GM21619 (cell line): ENCODE results near the gene HBB.

ENCODE experiments used
- ATAC-seq: cut with Tn5 transposase; IDR thresholded peaks from one replicate; pipeline ENCODE4 v1.9.1; 2021; ENCODE audit not compliant: unreplicated experiment

Gene HBB

DNA sequence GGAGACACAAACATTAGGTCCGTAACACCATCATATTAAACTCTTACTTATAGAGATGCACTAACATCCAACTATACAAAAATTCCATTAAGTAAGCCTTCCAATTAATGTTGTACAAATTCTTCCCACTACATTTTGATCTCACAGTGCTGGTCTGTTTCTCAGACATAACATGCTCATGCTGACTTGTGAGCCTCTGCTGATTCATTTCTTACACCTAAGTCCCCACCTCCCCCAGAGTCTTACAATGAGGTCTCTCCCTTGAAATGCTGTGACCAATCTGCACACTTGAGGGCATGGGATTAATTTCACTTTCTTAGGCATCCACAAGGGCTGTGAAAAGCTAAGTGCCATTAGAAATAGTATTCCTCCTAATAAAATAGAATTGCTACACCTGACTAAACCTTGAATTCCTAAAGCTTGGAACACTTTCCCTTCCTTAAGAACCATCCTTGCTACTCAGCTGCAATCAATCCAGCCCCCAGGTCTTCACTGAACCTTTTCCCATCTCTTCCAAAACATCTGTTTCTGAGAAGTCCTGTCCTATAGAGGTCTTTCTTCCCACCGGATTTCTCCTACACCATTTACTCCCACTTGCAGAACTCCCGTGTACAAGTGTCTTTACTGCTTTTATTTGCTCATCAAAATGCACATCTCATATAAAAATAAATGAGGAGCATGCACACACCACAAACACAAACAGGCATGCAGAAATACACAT, 20.8 kb upstream of the HBB start:
- no peak for ATAC-seq

DNA sequence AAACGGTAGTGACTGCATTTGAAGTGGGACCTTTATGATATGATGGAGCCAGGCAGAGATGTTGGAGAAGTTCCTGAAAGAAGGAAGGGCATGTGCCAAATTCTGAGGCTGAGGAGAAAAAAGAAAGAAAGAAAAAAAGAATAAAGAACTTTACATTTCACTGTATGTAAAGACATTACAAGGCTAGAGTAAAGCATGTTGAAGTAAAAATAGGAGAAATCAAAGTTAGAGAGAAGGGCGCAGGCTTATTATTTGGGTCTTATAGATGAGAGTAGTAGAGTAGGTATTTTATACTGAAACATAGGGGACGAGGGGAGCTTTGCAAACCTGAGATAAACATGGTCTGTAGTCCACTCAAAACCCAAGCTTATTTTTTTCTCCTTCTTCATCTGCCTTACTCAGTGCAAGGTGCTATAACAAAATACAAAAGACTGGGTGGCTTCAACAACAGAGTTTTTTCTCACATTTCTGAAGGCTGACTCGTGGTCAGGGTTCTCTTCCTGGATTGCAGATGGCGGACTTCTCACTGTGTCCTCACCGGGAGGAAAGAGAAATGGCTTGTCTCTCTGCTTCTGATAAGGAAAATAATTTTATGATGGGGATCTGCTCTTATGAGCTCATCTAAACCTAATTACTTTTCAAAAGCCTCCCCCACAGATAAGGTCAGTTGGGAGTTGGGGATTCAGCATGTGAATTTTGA, 20.1 kb upstream of the HBB start:
- ATAC-seq = no peak

DNA sequence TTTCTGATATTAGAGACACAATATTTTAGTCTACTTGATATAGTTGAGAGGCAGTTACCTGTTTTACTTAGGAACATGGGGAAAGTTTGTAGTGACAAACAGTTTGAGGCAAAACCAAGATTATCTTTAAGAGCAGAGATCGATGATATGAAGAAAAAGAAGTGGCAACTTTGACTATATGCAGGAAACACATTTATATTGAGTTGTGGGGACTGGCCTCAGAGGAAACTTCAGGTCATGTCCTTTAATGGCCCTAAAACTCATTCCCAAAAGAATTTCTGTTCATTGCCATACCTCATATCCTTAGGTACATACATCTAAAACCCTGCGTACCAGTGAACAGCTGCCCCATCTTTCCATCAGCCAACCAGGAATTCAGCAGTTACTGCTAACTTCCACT, 18.3 kb upstream of the HBB start:
- ATAC-seq = no peak

DNA sequence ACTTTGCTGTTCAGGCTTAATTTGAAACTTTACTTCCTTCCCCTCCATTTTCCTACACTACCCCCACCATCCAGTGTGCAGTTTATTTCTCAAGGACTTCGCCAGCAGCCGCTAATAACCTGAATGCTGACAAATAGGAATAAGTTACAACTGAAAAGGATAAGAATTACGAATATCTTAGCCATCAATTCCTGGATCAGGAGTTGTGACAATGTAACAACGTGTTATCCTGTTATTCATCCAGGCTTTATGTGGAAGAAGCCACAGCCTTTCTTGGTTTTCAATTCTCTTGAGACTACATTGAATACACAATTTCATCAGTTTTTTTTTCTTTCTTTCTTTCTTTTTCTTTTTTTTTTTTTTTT, 16.9 kb upstream of the HBB start:
- no peak for ATAC-seq

DNA sequence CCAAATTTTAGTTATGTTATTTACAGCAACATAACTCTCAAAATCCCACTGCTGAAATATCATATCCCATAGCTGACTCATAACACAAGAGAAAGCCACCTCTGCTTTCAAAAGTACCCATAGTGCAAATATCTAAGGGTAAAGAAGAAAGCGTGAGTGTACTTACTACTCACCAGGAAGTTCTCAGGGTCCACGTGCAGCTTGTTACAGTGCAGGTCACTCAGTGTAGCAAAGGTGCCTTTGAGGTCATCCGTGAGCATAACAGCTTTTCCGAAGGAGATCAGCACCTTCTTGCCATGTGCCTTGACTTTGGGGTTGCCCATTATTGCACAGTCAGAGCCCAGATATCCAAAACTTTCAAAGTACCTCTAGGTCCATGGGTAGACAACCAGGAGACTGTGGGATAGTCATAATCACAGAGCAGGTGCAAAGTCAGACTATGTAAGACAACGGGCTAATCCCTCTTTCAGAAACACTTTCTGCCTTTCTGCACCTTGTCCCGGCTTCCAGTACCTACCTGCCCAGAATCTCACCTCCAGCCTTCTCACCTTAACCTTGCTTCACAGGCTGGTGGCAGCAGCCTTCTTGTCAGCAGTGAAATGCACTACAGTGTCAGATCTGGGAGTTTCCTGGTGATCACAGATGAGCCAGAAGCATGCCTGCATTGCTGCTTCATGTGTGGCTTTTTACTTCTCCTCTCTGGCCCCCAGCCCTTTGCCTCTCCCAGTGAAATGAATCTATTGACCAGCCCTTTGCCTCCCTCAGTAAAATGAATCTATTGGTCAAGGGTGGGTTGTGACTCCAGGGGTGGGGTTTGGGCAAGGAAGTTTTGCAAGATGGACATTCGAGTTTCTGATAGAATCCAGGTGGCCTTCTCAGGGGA, 16.3 kb upstream of the HBB start:
- ATAC-seq = no peak

DNA sequence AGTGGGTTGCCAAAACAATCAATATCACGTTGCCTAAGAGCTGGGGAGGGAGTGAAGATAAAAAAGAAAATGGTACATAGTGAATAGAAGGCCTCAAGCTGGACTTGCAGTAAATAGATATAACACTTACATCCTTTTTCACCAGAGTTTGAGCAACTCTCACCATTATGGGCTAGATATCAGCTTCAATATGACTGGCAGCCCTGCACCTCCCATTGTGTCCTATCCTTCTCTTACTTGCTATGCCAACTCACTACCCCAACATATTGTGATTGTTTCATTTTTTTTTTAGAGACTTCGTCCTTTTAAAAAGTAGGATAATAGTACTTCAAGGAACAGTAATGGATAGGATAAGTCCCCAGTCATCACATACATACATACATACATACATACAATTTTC, 15.3 kb upstream of the HBB start:
- no peak for ATAC-seq

DNA sequence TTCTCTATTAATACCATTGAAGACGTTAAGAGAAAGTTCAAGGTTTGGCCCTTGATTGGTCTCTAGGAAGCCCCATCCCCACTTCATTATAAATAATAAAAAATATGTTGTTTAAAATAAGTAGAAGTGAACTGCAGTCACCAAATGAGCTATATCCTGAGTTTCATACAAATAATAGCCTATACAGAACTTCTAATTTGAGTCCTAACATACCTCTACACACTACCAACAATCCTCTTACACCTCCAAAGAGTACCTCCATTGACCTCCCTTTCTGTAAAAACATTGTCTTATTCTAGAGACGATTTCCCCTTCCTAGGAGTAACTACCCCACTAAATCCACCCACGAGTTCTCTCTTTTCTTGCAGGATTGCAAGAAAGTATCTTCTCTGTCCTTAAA, 14.6 kb upstream of the HBB start:
- no peak for ATAC-seq

DNA sequence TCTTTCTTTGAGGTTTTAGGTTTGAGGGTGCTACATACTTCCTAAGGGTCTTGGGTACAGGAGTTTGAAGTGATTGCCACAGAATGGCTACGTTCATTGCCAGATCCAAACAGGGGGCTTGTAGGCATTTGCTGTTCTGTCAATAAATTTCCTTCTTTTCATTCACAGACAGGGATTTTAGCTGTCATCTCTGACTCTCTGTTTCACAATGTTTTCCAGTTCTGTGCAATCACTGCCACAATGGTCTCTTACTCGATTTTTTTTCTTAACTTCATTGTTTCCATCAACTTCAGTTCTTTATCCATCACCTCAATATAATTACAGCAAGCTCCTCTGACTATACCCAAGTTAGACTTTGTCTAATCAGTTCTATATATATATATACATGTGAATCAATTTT, 13.6 kb upstream of the HBB start:
- no peak for ATAC-seq

DNA sequence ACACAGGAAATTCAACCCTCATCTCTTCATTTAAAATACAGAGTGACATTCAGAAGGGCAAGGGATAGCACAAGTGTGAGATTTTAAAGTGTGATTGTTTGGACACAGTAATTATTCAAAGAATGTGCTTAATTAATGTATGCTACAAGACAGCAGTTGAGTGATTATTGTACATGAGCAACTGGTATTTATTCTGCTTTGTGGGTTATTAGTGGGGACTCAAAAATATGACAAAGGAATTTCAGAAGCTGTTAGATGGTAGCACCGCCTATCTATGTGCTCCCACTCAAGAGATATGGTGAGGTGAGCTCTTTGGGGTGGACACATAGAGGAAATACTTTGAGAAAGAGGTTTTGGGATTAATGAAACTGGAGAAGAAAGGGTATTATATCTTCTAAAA, 13.2 kb upstream of the HBB start:
- ATAC-seq = no peak

DNA sequence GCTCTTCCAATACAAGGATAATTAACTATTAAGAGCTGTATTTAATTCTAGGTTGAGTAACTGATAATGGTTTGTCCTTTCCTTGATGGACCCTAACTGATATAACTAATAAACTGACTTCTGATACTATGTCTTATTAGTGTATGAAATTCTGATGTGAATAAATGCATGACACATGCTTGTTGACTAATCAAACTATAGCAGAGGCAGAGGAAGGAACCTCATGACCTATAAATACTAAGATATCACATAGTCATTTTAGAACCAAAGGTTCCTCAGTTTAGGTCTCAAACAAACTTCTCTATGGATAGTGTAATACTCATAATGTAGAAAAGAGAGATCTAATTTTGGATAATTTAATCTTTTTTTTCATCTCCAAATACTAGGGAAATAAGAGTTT, 12.2 kb upstream of the HBB start:
- no peak for ATAC-seq

DNA sequence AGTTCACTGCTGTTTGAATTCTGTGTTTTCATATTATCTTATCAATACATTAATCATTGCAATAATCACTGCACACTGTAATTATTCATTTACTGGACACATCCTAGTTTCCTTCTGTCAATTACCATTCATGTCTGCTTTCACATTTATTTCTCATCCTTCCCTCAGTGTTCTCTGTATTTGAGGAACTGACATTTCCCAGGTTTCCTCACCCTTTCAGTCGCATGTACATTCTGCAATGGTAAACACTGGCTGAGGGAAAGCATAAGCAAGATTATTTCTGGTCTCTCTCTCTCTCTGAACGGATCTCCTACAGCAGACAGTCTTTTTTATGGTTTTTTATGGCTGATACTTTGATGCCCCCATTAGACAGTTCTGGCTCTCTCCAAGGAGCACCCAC, 11.6 kb upstream of the HBB start:
- no peak for ATAC-seq

DNA sequence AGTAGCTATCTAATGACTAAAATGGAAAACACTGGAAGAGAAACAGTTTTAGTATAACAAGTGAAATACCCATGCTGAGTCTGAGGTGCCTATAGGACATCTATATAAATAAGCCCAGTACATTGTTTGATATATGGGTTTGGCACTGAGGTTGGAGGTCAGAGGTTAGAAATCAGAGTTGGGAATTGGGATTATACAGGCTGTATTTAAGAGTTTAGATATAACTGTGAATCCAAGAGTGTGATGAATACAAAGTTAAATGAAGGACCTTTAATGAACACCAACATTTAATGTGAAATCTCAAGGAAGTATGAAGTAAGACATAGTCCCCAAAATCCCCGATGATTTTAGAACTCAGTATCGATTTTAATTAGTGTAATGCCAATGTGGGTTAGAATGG, 10.5 kb upstream of the HBB start:
- no peak for ATAC-seq

DNA sequence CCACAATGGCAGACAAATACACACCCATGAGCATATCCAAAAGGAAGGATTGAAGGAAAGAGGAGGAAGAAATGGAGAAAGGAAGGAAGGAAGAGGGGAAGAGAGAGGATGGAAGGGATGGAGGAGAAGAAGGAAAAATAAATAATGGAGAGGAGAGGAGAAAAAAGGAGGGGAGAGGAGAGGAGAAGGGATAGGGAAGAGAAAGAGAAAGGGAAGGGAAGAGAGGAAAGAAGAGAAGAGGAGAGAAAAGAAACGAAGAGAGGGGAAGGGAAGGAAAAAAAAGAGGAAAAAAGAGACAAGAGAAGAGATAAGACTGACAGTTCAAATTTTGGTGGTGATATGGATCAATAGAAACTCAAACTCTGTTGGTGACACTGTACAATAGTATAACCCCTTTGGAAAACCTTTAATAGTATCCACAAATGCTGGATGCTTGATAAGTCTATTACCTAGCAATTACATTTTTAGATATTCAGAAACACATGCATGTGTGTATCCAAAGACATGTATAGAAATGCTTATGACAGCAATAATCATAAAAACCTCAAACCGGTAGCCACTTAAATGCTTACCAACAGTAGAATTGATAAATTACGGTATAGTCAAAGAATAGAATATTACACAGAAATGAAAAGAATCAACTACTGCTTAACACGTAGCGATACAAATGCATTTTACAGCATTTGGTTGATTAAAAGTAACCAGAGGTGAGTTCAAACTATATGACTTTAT, 8.7 kb upstream of the HBB start:
- no peak for ATAC-seq

DNA sequence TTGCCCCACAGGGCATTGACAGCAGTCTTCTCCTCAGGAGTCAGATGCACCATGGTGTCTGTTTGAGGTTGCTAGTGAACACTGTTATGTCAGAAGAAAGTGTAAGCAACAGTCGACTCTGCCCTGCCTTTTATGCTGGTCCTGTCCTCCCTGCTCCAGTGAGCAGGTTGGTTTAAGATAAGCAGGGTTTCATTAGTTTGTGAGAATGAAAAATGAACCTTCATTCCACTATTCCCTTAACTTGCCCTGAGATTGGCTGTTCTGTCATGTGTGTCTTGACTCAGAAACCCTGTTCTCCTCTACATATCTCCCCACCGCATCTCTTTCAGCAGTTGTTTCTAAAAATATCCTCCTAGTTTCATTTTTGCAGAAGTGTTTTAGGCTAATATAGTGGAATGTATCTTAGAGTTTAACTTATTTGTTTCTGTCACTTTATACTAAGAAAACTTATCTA, 7.5 kb upstream of the HBB start, which contains the start of gene HBD:
HBD (minus strand) TSS at position 103 of the 454 bp plus-strand sequence; CDS start at position 53, 50 bp downstream.
- peak; percentile 85 for ATAC-seq

DNA sequence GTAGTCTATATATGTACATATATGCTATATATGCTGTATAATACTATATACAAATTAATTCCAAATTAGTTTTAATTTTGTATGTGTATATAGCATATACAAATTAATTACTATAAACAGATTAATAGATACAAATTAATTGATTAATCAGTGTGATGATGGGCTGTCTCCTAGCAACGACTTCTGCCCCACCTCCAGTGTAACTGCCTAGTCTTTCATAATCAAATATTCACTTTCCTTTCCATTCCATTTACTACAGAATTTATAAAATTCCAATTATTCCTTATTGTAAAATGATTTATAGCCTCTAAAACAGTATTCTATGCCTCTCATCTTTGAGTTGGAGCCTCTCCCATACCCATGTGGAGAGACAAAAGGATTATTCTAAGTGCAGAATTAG, 6.4 kb upstream of the HBB start:
- no peak for ATAC-seq

DNA sequence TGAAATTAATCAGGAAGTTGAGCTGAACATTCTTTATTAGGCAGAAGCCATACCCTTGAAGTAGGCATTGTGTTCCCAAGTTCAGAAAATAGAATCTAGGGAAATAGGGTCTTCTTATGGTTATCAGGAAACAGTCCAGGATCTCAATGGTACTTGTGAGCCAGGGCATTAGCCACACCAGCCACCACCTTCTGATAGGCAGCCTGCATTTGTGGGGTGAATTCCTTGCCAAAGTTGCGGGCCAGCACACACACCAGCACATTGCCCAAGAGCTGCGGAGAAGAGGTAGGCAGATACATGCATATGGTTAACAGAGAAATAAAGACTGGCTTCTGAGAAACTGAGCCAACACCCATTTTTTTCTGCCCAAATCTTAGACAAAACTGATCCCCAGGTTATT, 6.0 kb upstream of the HBB start:
- no peak for ATAC-seq

DNA sequence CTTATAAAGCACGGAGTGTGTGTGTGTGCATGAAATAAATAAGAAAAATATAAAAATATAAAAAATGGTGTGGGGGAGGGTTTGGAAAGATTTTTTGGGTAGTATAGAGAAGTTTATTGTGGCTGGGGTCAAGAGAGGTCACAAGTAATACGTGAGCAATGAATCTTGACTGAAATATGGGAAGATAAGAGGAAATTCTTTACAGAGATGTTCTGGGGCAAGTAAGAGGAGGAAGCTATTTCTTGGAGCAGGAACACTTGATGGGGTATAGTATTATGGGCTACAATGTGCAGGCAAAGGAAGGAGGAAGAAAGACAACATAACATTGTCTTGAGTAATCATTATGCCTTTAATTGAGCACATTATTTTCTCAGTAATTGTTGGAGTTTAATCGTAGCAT, 5.3 kb upstream of the HBB start:
- no peak for ATAC-seq

DNA sequence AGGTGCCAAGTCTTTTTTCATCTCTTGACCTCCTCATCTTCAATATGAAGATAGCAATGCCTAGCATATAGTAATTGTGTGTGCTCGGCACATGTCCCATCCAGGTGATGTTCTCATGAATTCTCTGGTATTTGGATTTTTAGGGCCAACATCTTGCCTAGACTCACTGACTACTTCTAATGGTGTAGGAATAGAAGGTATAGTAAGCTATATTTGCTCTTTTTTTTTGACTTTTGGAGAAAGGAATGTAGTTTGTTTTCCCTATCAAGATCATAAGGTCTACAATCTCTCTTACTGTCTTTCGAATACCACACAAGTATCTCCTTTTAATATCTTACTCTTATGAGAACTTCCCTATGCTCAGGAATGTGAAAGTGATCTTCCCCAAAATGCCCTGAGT, 4.2 kb upstream of the HBB start:
- no peak for ATAC-seq

DNA sequence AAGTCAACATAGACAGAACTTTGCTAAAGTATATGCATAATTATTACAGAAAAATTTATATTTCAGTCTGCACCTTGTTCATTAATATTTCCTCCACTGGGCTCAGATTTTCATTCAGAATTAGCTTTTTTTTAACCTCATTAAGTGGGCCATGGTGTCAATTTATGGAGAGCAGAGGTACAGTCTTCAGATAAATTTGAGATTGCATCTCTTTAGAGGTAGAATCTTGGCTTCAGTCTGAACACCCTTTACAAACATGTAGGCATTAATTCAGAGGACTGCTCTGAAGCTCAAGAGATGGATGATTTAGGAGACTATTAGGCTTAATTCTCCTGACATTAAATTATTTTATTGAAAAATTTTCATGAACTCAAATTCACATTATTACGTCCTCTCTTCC, 3.4 kb upstream of the HBB start:
- no peak for ATAC-seq

DNA sequence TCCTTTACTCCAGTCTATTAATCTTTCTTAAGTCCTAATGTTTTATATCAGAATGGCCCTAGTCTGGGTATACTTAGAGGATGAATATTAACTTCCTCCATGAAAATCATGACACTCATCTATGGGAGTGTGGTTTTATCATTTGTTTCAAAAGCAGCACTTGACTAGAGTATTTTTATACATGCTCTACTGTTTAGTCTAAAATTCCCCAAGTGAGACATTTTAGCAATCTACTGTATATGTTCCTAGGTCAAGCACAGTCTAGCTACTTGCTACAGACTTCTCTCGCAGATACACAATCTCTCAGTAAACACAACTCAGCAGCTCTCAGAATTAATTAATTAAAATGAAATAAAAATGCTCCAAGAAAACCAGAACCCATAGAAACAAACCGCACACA, 2.9 kb upstream of the HBB start:
- ATAC-seq = no peak

DNA sequence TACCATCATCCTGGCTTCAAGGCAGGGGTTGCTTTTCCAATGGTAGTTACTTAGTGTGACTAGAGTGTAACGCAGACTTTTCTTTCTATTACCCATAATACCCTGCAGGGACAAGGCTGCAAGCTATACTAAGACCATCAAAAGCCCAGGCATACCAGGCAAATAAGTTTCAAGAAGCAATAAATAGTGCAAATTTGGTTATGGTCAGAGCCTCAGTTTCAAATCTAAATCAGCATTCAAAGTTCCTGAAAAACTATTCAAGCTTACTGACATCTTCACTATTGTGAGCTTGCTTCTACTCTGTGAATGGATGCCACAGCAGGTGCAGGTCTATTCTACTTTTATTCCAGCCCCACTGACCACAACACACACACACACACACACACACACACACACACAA, 2.5 kb upstream of the HBB start:
- no peak for ATAC-seq
